ENCODE data around the gene ZNF8.
"Not testable (repeated sequence)": the region's sequence is repeated elsewhere in the genome, so short reads cannot be mapped to it uniquely, and the experiment has no call there.

Gene ZNF8

DNA sequence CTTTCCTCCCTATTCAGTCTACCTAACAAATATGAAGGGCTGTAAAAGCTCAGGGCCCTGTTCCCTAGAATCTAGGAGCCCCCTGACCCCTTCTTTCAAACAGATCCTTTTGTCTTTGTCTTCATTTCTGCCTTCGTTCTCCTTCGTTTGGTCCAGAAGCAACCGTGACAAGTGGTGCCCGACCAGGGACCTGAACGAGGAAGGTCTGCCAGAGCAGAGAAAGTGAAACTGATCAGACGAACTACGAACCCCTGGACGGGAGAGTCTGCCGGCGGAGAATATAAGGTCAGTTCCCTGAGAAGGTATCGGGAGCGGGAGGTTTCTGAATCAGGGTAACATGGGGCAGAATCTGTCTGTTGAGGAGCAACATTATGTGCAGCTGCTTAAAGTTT lies 27.2 kb downstream of the ZNF8 start:
- H3K9me3 Mint-ChIP-seq = peaks cover 44% of the 10 kb centered on the region
- H3K4me1 Mint-ChIP-seq (ENCODE audit: low read depth) = peaks cover 14% of the 10 kb centered on the region
- H3K36me3 Mint-ChIP-seq (ENCODE audit: low read depth) = peaks cover 95% of the 10 kb centered on the region
- peak overlapping the region; percentile 95 for H3K4me3 Mint-ChIP-seq
- intact Hi-C loops (cut with micrococcal nuclease) = loop anchor here (1.0 to 2.0 kb wide), 5 partner anchors 21 to 123 kb away; partner anchors contain the start of genes RPS5, ZNF274 and ZNF497
- H3K27me3 Mint-ChIP-seq = no peaks in the 10 kb centered on the region
- H3K27ac Mint-ChIP-seq = peak overlapping the region; percentile 97

DNA sequence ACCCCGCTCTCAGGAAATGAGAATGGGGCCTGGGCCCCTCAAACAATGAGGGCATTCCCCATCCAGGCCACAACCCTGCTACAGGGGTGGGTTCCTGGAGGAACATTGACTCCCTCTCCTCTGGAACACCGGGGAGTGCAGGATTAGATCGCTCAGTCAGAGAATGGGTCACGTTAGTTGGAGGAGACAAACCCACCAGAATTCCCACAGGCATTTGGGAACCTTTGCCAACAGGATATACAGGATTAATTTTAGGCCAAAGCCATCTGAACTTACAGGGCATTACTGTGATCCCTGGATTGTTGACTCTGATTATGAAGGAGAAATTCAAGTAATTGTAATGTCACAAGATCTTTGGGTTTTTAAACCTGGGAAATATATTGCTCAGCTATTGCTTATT lies 29.0 kb downstream of the ZNF8 start:
- H3K27ac Mint-ChIP-seq = no peak overlapping the region
- peaks cover 14% of the 10 kb centered on the region for H3K4me1 Mint-ChIP-seq (ENCODE audit: low read depth)
- peaks cover 53% of the 10 kb centered on the region for H3K9me3 Mint-ChIP-seq
- no peaks in the 10 kb centered on the region for H3K27me3 Mint-ChIP-seq
- H3K4me3 Mint-ChIP-seq = no peak overlapping the region
- intact Hi-C loops (cut with micrococcal nuclease) = no loop called here
- H3K36me3 Mint-ChIP-seq (ENCODE audit: low read depth) = peaks cover 95% of the 10 kb centered on the region

DNA sequence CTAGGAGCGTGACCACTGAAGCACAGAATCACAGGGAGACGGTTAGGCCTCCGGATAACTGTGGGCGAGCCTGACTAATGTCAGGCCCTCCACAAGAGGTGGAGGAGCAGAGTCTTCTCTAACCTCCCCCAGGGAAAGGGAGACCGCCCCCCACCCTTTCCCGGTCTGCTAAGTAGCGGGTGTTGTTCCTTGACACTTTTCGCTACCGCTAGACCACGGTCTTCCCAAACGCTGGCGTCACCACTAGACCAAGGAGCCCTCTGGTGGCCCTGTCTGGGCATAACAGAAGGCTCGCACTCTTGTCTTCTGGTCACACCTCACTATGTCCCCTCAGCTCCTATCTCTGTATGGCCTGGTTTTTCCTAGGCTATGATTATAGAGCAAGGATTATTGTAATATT lies 31.9 kb downstream of the ZNF8 start:
- H3K27ac Mint-ChIP-seq; H3K27me3 Mint-ChIP-seq; H3K4me1 Mint-ChIP-seq (ENCODE audit: low read depth); intact Hi-C loops (cut with micrococcal nuclease); H3K4me3 Mint-ChIP-seq: not testable (repeated sequence)
- Mint-ChIP-seq H3K9me3 (peaks cover 56% of the 10 kb centered on the region), H3K36me3 (ENCODE audit: low read depth) (peaks cover 100% of the 10 kb centered on the region)

DNA sequence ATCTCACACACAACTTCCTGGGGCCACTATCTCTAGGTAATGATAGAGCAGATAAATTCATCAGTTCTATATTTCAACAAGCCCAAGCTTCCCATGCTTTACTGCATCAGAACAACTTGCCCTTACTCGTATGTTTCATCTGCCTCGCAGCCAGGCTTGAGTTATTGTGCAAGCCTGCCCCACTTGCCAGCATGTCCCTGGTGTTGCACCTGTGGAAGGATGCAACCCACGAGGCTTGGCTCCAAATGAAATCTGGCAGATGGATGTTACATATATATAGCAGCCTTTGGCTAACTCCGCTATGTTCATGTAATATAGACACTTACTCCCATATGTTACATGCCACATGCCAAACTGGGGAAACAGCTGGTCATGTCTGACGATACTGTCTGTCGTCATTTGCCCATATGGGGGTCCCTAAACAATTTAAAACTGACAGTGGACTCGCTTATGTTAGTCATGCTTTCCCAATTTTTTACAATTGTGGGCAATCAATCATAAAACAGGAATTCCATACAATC lies 32.6 kb downstream of the ZNF8 start:
- no peaks in the 10 kb centered on the region for H3K27me3 Mint-ChIP-seq
- no peak overlapping the region for H3K27ac Mint-ChIP-seq
- no peak overlapping the region for H3K4me3 Mint-ChIP-seq
- H3K36me3 Mint-ChIP-seq (ENCODE audit: low read depth) = peaks cover 100% of the 10 kb centered on the region
- intact Hi-C loops (cut with micrococcal nuclease) = no loop called here
- H3K9me3 Mint-ChIP-seq = peaks cover 56% of the 10 kb centered on the region
- peaks cover under 1% of the 10 kb centered on the region for H3K4me1 Mint-ChIP-seq (ENCODE audit: low read depth)

DNA sequence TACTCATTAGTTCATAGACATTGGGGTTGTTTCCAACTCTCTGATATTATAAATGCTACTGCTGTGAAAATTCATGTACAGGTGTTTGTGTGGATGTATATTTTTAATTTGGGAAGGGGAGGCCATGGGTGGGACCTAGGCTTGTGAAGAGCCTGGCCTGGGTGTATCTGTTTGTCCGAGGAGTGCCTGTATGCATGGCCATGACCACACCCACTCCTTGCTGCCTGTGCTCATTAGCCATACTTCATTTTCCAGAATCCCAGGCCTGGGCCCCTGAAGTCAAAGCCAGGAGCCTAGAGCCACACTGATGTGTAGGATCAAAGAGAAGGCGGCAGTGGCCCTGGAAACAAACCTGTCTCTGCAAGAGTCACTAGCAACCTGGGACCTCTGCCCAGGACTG lies 36.8 kb downstream of the ZNF8 start:
- H3K4me1 Mint-ChIP-seq (ENCODE audit: low read depth) = no peaks in the 10 kb centered on the region
- H3K27ac Mint-ChIP-seq = no peak overlapping the region
- H3K27me3 Mint-ChIP-seq = no peaks in the 10 kb centered on the region
- intact Hi-C loops (cut with micrococcal nuclease) = no loop called here
- no peak overlapping the region for H3K4me3 Mint-ChIP-seq
- peaks cover 33% of the 10 kb centered on the region for H3K9me3 Mint-ChIP-seq
- peaks cover 71% of the 10 kb centered on the region for H3K36me3 Mint-ChIP-seq (ENCODE audit: low read depth)

DNA sequence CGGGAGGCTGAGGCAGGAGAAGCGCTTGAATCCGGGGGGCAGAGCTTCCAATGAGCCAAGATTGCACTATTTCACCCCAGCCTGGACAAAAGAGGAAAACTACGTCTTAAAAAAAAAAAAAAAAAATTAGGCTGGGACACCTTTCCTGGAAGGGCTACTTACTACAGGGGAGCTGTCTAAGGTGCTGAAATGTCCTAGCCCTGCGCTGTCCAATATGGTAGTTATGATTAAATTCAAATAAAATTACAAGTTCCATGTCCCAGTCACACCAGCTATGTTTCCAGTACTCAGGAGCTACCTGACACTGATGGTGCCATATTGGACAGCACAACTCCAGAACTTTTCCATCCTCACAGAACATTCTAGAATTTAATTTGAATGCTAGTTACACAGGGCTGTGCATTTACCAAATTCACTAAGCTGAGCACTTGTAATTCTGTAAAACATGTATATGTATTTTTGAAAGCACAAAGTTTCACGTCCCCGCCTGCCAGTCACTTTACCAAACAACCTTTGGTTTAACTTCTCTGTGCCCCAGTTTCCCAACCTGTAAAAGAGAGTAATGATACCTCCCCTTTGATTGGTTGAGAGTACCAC lies 38.8 kb downstream of the ZNF8 start:
- H3K27me3 Mint-ChIP-seq = no peaks in the 10 kb centered on the region
- peaks cover 53% of the 10 kb centered on the region for H3K36me3 Mint-ChIP-seq (ENCODE audit: low read depth)
- H3K4me3 Mint-ChIP-seq = no peak overlapping the region
- no peak overlapping the region for H3K27ac Mint-ChIP-seq
- no peaks in the 10 kb centered on the region for H3K4me1 Mint-ChIP-seq (ENCODE audit: low read depth)
- H3K9me3 Mint-ChIP-seq = peaks cover 13% of the 10 kb centered on the region
- intact Hi-C loops (cut with micrococcal nuclease) = no loop called here

DNA sequence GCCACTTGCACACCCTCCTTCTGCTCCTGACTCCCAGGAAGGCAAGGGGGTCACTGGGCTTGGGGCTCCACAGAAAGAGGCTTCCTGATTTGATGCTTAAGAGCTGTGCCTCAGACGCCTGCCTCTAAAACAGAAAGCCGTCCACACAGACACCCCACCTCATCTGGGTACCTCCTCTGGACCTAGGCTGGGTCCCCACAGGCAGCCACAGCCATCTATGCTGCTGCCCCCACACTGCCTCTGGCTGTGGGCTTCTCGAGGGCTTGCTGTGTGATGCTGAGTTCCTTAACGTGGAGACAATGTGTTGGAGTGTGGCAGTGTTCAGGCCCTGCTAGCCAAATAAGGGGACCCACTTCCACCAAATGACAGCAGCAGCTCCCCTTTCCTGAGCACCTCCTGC lies 39.5 kb downstream of the ZNF8 start:
- Mint-ChIP-seq H3K27me3 (no peaks in the 10 kb centered on the region), H3K4me1 (ENCODE audit: low read depth) (no peaks in the 10 kb centered on the region), H3K27ac (no peak overlapping the region), H3K9me3 (peaks cover 9% of the 10 kb centered on the region), H3K36me3 (ENCODE audit: low read depth) (peaks cover 49% of the 10 kb centered on the region), H3K4me3 (no peak overlapping the region)
- intact Hi-C loops (cut with micrococcal nuclease) = no loop called here

DNA sequence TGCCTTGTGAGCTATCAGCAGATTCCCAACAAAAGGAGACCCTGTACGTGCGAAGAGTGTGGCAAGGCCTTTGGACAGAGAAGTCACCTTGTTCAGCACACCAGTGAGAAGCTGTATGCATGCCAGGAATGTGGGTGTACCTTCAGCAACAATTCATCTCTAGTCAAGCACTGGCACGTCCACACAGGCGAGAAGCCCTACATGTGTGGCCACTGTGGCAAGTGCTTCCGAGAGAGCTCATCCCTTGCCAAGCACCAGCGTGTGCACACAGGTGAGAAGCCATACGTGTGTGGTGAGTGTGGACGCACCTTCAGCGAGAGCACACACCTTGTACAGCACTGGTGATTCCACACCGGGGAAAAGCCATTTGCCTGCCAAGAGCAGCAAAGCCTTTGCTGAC lies 40.5 kb downstream of the ZNF8 start:
- intact Hi-C loops (cut with micrococcal nuclease) = no loop called here
- peaks cover 9% of the 10 kb centered on the region for H3K9me3 Mint-ChIP-seq
- H3K4me1 Mint-ChIP-seq (ENCODE audit: low read depth) = no peaks in the 10 kb centered on the region
- no peak overlapping the region for H3K4me3 Mint-ChIP-seq
- H3K27ac Mint-ChIP-seq = no peak overlapping the region
- H3K27me3 Mint-ChIP-seq = no peaks in the 10 kb centered on the region
- peaks cover 40% of the 10 kb centered on the region for H3K36me3 Mint-ChIP-seq (ENCODE audit: low read depth)

DNA sequence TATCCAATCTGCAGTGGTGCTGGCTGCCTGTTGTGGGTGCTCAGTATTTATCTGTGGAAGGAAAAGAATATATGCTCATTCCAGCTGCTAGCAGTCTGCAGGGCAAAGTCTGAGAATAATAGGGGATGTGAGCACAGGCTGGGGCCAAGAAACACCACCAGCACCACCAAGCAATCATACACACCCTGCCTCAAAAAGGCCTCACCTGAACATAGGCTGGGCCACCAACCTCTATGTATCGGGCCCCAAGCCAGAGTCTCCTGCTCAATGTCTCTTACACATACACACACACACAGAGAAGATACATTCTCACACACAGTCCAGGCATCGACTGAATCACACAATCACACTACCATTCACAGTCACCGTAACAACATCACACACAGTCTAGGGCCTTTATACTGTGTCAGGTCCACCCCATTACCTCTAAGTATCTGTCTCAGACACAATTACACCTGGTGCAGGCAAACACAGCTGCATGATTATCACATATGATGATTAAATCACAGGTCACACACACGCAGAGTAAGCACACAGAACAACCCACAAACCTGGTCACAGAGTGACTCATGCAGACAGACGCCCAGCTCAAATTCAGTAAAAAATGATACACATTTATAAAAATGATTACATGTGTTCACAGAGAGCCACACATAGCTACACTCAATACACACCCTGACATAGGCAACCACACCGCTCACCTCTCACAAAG lies 46.7 kb downstream of the ZNF8 start:
- intact Hi-C loops (cut with micrococcal nuclease) = loop anchor here (5.0 kb wide), 1 partner anchor 152 kb away; the partner anchor contains the start of gene ZNF446
- H3K36me3 Mint-ChIP-seq (ENCODE audit: low read depth) = peaks cover 6% of the 10 kb centered on the region
- H3K9me3 Mint-ChIP-seq = no peaks in the 10 kb centered on the region
- H3K4me1 Mint-ChIP-seq (ENCODE audit: low read depth) = peaks cover 8% of the 10 kb centered on the region
- H3K4me3 Mint-ChIP-seq = no peak overlapping the region
- no peaks in the 10 kb centered on the region for H3K27me3 Mint-ChIP-seq
- H3K27ac Mint-ChIP-seq = no peak overlapping the region

DNA sequence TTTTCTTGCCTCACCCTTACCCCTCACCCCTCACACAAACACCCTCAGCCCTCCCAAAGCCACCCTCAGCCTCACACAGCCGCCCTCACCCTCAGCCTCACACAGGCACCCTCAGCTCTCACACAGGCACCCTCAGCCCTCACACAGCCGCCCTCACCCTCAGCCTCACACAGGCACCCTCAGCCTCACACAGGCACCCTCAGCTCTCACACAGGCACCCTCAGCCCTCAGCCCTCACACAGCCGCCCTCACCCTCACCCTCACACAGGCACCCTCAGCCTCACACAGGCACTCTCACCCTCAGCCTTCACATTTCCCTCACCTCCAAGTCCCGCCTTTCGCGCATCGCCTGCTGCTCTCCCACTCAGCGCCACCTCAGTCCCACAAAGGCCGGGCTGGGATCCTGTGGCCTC lies 47.8 kb downstream of the ZNF8 start:
- Mint-ChIP-seq H3K4me1 (ENCODE audit: low read depth) (peaks cover 8% of the 10 kb centered on the region), H3K27ac (no peak overlapping the region), H3K4me3 (no peak overlapping the region), H3K36me3 (ENCODE audit: low read depth) (peaks cover 6% of the 10 kb centered on the region), H3K9me3 (no peaks in the 10 kb centered on the region), H3K27me3 (no peaks in the 10 kb centered on the region)
- intact Hi-C loops (cut with micrococcal nuclease) = loop anchor here (5.0 kb wide), 1 partner anchor 151 kb away; the partner anchor contains the start of gene ZNF446

DNA sequence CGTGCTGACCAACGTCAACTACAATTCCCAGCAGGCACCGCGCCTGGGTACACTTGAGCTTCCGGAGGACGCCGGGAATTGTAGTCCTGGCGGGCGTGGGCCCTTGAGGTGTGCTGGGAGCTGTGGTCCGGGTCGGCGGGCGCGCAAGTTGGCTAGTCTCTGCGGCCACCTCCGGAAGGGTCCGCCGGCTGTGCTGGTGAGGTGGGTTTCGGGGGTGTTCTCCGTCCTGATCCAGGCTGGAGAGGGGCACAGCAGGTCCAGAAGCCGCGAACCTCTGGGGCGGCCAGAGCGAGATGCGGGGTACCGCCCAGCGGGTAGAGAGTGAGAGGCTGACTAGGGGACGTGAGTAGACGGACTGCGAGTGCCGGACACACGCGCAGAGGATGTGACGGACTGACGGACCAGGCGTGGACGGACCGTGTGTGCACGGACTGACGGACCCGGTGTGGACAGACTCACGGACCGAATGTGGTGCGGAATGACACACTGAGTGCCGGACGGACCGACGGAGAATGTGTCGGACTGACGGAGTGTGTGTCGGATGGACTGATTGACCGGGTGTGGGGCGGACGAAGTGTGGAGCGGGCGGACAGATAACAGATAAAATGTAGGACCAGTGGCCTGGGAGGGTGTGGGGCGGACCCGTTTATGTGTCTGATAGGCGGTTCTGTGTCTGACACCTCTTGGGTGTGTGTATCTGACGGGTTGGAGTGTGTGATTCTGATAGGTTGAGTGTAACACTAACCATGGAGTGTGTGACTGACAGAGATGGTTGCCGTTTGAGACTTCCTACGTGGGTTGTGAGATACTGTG lies 48.4 kb downstream of the ZNF8 start, which contains the start of gene ZSCAN22:
Gene ZSCAN22 (plus strand): TSS at position 81 of the 813 bp plus-strand sequence. CDS start 7,809 bp downstream, outside the sequence.
- Mint-ChIP-seq H3K9me3 (no peaks in the 10 kb centered on the region), H3K4me1 (ENCODE audit: low read depth) (peaks cover 8% of the 10 kb centered on the region), H3K36me3 (ENCODE audit: low read depth) (peaks cover 6% of the 10 kb centered on the region), H3K27me3 (no peaks in the 10 kb centered on the region), H3K4me3 (no peak within 1 kb of the TSS), H3K27ac (no peak within 1 kb of the TSS)
- intact Hi-C loops (cut with micrococcal nuclease) = loop anchor here (1.0 to 5.0 kb wide), 4 partner anchors 22 to 150 kb away; partner anchors contain the start of genes ERVK3-1, ZNF446, ZNF497 and ZNF837

DNA sequence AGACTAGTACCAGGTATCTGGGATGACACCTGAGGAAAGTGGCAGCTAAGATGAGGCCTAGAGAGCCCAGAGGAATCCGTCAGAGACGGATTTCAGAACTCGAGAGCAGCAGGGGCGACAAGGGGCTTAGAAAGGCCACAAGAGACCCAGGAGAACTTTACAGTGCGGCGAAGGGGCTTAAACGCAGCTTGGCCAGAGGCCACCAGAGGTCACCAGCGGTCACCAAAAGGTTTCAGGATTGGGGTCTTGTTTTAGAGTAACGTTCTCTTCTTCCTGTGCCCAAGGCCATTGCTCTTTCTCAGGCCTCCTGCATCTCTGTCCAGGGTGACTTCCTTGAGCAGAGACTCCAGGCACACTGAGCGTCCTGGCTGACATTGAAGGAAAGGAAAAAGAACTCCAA lies 50.2 kb downstream of the ZNF8 start:
- no peak overlapping the region for H3K4me3 Mint-ChIP-seq
- peaks cover 17% of the 10 kb centered on the region for H3K4me1 Mint-ChIP-seq (ENCODE audit: low read depth)
- no peaks in the 10 kb centered on the region for H3K9me3 Mint-ChIP-seq
- intact Hi-C loops (cut with micrococcal nuclease) = loop anchor here (5.0 kb wide), 1 partner anchor 148 kb away; the partner anchor contains the start of gene ZNF446
- H3K36me3 Mint-ChIP-seq (ENCODE audit: low read depth) = peaks cover 2% of the 10 kb centered on the region
- no peak overlapping the region for H3K27ac Mint-ChIP-seq
- H3K27me3 Mint-ChIP-seq = no peaks in the 10 kb centered on the region

DNA sequence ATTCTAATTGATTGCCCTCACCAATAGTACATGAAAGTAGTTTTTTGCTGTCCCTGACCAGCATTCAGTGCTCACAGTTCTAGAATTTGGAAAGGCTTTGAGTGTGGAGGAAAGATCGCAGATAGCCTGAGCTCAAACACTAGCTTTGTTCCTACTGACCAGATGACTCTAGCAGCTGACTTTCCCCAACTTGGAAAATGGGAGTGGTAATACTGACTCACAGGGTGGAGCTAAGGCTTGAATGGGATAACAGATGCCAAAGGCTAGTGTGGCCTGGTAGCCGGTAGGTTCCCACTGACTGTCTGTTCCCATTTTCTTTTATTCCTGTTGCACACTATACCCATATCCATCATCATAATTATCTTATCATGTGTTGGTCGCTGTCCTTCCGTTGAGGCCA lies 51.7 kb downstream of the ZNF8 start:
- Mint-ChIP-seq H3K9me3 (no peaks in the 10 kb centered on the region), H3K27ac (no peak overlapping the region), H3K4me3 (no peak overlapping the region), H3K36me3 (ENCODE audit: low read depth) (peaks cover 17% of the 10 kb centered on the region), H3K4me1 (ENCODE audit: low read depth) (peaks cover 23% of the 10 kb centered on the region), H3K27me3 (no peaks in the 10 kb centered on the region)
- intact Hi-C loops (cut with micrococcal nuclease) = no loop called here

DNA sequence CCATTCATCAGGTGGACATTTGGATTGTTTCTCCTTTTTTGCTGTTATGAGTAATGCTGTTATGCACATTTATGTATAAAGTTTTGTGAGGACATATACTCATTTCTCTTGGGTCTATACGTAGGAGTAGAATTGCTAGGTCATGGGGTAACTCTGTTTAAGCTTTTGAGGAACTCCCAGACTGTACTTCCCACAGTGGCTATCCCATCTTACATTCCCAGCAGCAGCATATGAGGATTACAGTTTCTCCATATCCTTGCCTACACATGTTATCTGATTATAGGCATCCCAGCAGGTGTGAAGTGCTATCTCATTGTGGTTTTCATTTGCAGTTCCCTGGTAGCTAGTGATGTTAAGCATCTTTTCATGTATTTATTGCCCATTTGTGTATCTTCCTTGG lies 53.9 kb downstream of the ZNF8 start:
- Mint-ChIP-seq H3K27ac (no peak overlapping the region), H3K27me3 (no peaks in the 10 kb centered on the region), H3K4me3 (no peak overlapping the region), H3K36me3 (ENCODE audit: low read depth) (peaks cover 36% of the 10 kb centered on the region), H3K9me3 (no peaks in the 10 kb centered on the region), H3K4me1 (ENCODE audit: low read depth) (peaks cover 23% of the 10 kb centered on the region)
- intact Hi-C loops (cut with micrococcal nuclease) = no loop called here

Data from dendritic cell treated with granulocyte-macrophage colony-stimulating factor and Interleukin-4, amounts not matched to agents 40 ng/mL and 50 ng/mL, for 4 days (primary cell).